DND-41 (cell line): ENCODE data around the gene XRCC6.
"Not testable (repeated sequence)": the region's sequence is repeated elsewhere in the genome, so short reads cannot be mapped to it uniquely, and the experiment has no call there.

ENCODE experiments used
- ATAC-seq: fragments of 200-7000 bp; cut with Tn5 transposase; 3 replicates; pipeline ENCODE4 v1.9.1; 2021; ENCODE audit warnings: low read depth; ENCODE audit not compliant: insufficient read depth
- DNase-seq: peaks from one replicate; pipeline ENCODE4 v3.0.0-alpha.2; 2020
- H2AFZ ChIP-seq: 2 replicates; pipeline ENCODE4 v1.6.0; 2012; ENCODE audit warnings: low read depth, low read length
- H3K27ac ChIP-seq: 2 replicates; pipeline ENCODE4 v1.5.1; 2012; ENCODE audit warnings: low read length, inconsistent platforms
- H3K27me3 ChIP-seq: fragments of 200-600 bp; sonication (generic); 2 replicates; pipeline ENCODE4 v1.6.0; 2012; ENCODE audit warnings: low read length, mild to moderate bottlenecking, inconsistent platforms; ENCODE audit not compliant: insufficient read depth, poor library complexity
- H3K36me3 ChIP-seq: 2 replicates; pipeline ENCODE4 v1.5.1; 2012; ENCODE audit warnings: low read length, inconsistent platforms; ENCODE audit not compliant: insufficient read depth
- H3K4me1 ChIP-seq: 2 replicates; pipeline ENCODE4 v1.5.1; 2012; ENCODE audit warnings: mild to moderate bottlenecking, low read length; ENCODE audit not compliant: insufficient read depth
- H3K4me2 ChIP-seq: 2 replicates; pipeline ENCODE4 v1.6.0; 2012; ENCODE audit warnings: mild to moderate bottlenecking, moderate library complexity, low read length, inconsistent platforms; ENCODE audit not compliant: insufficient read depth
- H3K4me3 ChIP-seq, 2 experiments: fragments of 200-600 bp in 1 of 2; shearing (Covaris generic) in 1 of 2; 2 replicates each; pipeline ENCODE4 v1.5.1; 2012 to 2016; ENCODE audit warnings: inconsistent platforms in 2 of 2, low read length in 2 of 2, mild to moderate bottlenecking in 2 of 2, low read depth in 1 of 2, moderate library complexity in 1 of 2
- H3K79me2 ChIP-seq: 2 replicates; pipeline ENCODE4 v1.6.0; 2012; ENCODE audit warnings: low read length, inconsistent platforms; ENCODE audit not compliant: insufficient read depth
- H3K9ac ChIP-seq: 2 replicates; pipeline ENCODE4 v1.6.0; 2012; ENCODE audit warnings: low read depth, mild to moderate bottlenecking, inconsistent platforms, low read length, moderate library complexity
- H3K9me3 ChIP-seq: 2 replicates; pipeline ENCODE4 v1.5.1; 2012; ENCODE audit warnings: low read length, moderate library complexity, mild to moderate bottlenecking, inconsistent platforms; ENCODE audit not compliant: insufficient read depth, severe bottlenecking
- H4K20me1 ChIP-seq: 2 replicates; pipeline ENCODE4 v1.6.0; 2012; ENCODE audit warnings: low read length; ENCODE audit not compliant: insufficient read depth
- CTCF ChIP-seq: IDR thresholded peaks from 2 replicates; pipeline ENCODE4 v1.5.1; 2012; ENCODE audit warnings: borderline replicate concordance, low read length, moderate library complexity, mild to moderate bottlenecking; ENCODE audit not compliant: poor library complexity, severe bottlenecking; ENCODE audit errors: extremely low read depth
- EZH2 ChIP-seq: IDR thresholded peaks from 3 replicates; pipeline ENCODE4 v1.6.1; 2012; ENCODE audit warnings: borderline replicate concordance, low read depth, mild to moderate bottlenecking, moderate library complexity, low read length, inconsistent platforms; ENCODE audit not compliant: severe bottlenecking

Gene XRCC6

GRCh38 chr22:41636467-41636866, 15.4 kb downstream of the XRCC6 start:
- TF ChIP-seq EZH2 = no peak
- TF ChIP-seq CTCF = no peak
- Histone ChIP-seq H3K9me3 (no peaks in the 10 kb centered on the region), H3K27me3 (no peaks in the 10 kb centered on the region), H3K27ac (no peak overlapping the region), H3K4me2 (no peak overlapping the region), H3K79me2 (peaks cover 73% of the 10 kb centered on the region), H2AFZ (no peak overlapping the region), H3K4me3 (no peak overlapping the region), H4K20me1 (peaks cover 41% of the 10 kb centered on the region), H3K9ac (no peak overlapping the region), H3K4me1 (no peaks in the 10 kb centered on the region), H3K36me3 (peaks cover 91% of the 10 kb centered on the region)
- no peak for ATAC-seq
- no peak for DNase-seq

GRCh38 chr22:41637623-41638022, 16.5 kb downstream of the XRCC6 start:
- not testable (repeated sequence) for H3K27me3 ChIP-seq, ATAC-seq, DNase-seq, H3K9ac ChIP-seq, H3K4me1 ChIP-seq, H3K27ac ChIP-seq, H2AFZ ChIP-seq, H3K4me3 ChIP-seq, H3K4me2 ChIP-seq, H3K9me3 ChIP-seq
- Histone ChIP-seq H4K20me1 (peaks cover 42% of the 10 kb centered on the region), H3K36me3 (peaks cover 94% of the 10 kb centered on the region), H3K79me2 (peaks cover 78% of the 10 kb centered on the region)

- H3K79me2 ChIP-seq = peaks cover 80% of the 10 kb centered on the region
- H3K27ac ChIP-seq = no peak overlapping the region
- peaks cover 98% of the 10 kb centered on the region for H3K36me3 ChIP-seq
Observed at GRCh38 chr22:41638124-41638523, 17.0 kb downstream of the XRCC6 start.

GRCh38 chr22:41638748-41639147, 17.7 kb downstream of the XRCC6 start:
- Histone ChIP-seq H3K79me2 (peaks cover 75% of the 10 kb centered on the region), H3K27ac (no peak overlapping the region)
- no peak for TF ChIP-seq EZH2
- no peak for TF ChIP-seq CTCF

More at GRCh38 chr22:41638124-41638523, 17.0 kb downstream of the XRCC6 start:
- no peak overlapping the region for H3K9ac ChIP-seq
- no peaks in the 10 kb centered on the region for H3K4me1 ChIP-seq
- no peak for TF ChIP-seq EZH2
- no peak for TF ChIP-seq CTCF
- peaks cover 45% of the 10 kb centered on the region for H4K20me1 ChIP-seq
- no peak overlapping the region for H2AFZ ChIP-seq
- ATAC-seq = no peak
- DNase-seq = no peak
- H3K4me2 ChIP-seq = no peak overlapping the region
- H3K9me3 ChIP-seq = no peaks in the 10 kb centered on the region
- H3K4me3 ChIP-seq = no peak overlapping the region
- H3K27me3 ChIP-seq = no peaks in the 10 kb centered on the region

More at GRCh38 chr22:41638748-41639147, 17.7 kb downstream of the XRCC6 start:
- Histone ChIP-seq H3K4me3 (no peak overlapping the region), H3K36me3 (peaks cover 95% of the 10 kb centered on the region), H2AFZ (no peak overlapping the region), H3K9me3 (no peaks in the 10 kb centered on the region), H4K20me1 (peaks cover 42% of the 10 kb centered on the region), H3K9ac (no peak overlapping the region), H3K27me3 (no peaks in the 10 kb centered on the region), H3K4me2 (no peak overlapping the region), H3K4me1 (no peaks in the 10 kb centered on the region)
- ATAC-seq (no peak), DNase-seq (no peak)
